Skeletal muscle satellite cell (primary cell): ENCODE results near the gene PROM2.

Experiments used
- H3K27me3 ChIP-seq: 2 replicates; pipeline ENCODE4 v1.7.0; 2013; ENCODE audit warnings: low read length; ENCODE audit not compliant: control insufficient read depth, insufficient read depth
- H3K36me3 ChIP-seq: 2 replicates; pipeline ENCODE4 v1.7.0; 2013; ENCODE audit warnings: mild to moderate bottlenecking, control low read depth, low read length; ENCODE audit not compliant: insufficient read depth
- H3K4me1 ChIP-seq: 2 replicates; pipeline ENCODE4 v1.7.0; 2013; ENCODE audit warnings: low read length; ENCODE audit not compliant: control insufficient read depth, insufficient read depth
- H3K4me2 ChIP-seq: 2 replicates; pipeline ENCODE4 v1.7.0; 2013; ENCODE audit warnings: mild to moderate bottlenecking, low read length
- H3K4me3 ChIP-seq: 2 replicates; pipeline ENCODE4 v1.7.0; 2013; ENCODE audit warnings: low read length
- H3K9ac ChIP-seq: 2 replicates; pipeline ENCODE4 v1.7.0; 2013; ENCODE audit warnings: mild to moderate bottlenecking, low read depth, low read length, moderate library complexity
- H3K9me3 ChIP-seq: replicated peaks from 2 replicates; pipeline ENCODE4 v1.7.0; 2013; ENCODE audit warnings: mild to moderate bottlenecking, control low read depth, low read length

The PROM2 gene

DNA sequence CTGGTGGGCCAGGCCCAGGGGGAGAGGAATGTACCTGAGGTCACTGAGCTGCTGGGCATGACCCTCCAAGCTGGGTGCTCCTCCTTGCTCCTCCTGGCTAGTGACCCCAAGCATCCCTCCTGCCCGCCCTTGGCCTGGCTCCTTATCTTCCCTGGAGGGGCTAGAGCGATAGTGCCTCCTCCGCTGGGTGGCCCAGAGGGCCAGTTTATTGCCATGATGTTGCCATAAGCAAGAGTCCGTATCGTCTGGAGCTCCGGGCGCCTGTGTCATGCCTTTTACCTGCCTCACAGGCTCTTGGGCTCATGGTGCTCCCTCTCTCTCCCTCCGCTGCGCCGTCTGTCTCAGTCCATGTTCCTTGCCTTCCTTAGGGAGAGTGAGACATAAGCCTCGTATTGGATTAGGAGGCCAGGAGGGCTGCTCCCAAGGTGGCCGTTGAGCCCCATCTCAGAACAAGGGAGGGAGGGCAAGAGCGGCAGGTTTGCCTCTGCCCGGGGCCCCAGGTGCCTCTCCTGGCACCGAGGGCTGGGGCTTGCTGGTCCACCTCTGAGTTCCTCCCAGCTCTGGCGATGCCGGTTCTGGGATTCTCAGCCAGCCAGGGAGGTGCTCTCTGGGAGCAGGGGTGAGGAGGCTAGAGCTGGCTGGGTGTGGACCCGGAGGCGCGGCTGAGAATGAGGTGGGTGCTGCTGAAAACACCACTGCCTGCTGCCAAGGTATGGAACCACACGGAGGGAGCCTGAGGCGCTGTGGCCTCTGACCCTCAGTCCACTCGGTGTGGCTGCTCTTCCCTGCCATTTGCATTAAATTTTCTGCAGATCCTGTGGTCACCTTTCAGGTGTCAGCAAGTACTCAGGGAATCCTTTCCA lies 45.5 kb downstream of the PROM2 start:
- Histone ChIP-seq H3K4me3 (no peak overlapping the region), H3K27me3 (peaks cover 9% of the 10 kb centered on the region), H3K4me1 (peaks cover 23% of the 10 kb centered on the region), H3K4me2 (no peak overlapping the region), H3K36me3 (no peaks in the 10 kb centered on the region), H3K9ac (no peak overlapping the region), H3K9me3 (no peaks in the 10 kb centered on the region)

DNA sequence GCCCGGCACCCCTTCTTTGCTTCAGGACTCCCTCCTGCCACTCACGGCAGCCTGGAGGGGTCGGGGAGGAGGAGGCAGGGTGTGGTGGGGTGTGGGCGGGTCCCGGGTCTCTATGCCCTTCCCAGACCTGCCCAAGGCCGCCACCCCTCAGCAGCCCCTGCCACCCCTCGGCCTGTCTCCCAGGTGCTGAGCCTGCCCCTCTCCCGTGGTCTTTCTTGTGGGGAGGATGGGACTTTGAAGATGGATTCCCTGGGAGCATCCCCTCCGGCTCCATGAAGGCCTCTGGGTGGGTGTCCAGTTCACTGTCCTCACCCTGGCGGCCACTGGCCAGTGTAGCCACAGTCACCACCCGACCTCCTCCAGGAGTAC lies 46.1 kb downstream of the PROM2 start:
- H3K4me2 ChIP-seq = no peak overlapping the region
- peaks cover 6% of the 10 kb centered on the region for H3K27me3 ChIP-seq
- H3K4me3 ChIP-seq = no peak overlapping the region
- no peaks in the 10 kb centered on the region for H3K36me3 ChIP-seq
- H3K4me1 ChIP-seq = peaks cover 21% of the 10 kb centered on the region
- no peak overlapping the region for H3K9ac ChIP-seq
- no peaks in the 10 kb centered on the region for H3K9me3 ChIP-seq

DNA sequence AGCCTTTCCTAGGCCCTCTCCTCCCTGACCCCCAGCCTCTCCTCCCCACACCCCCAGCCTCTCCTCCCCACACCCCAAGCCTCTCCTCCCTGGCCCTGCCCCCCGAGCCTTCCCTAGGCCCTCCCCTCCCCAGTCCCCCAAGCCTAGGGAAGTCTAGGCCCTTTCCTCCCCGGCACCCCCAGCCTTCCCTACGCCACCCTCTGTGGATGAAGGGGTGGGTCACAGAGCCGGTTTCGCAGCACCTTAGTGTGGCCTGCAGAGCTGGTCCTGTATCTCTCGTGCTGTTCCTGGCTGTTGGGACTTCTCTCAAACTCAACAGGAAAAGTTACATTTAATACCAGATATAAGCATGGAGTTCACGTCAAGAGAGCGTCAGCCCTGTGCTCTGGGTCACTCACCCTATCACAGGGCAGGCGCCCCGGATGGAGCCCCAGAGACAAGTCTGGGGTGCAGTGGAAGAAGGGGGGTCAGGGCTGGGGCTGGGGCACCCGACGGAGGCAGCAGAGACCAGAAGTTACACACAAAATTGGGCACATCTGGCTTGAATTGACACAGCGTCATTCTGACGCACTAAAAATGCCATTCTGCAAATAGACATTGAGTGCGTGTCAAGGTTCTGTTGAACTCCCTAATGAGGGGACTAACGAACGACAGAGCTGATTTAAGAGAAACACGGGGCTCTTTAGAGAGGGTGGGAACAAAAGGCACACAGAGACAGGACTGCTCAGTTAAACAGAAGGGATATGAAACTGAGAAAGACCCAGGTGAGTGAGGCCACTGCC lies 46.9 kb downstream of the PROM2 start:
- Histone ChIP-seq H3K4me3 (no peak overlapping the region), H3K9ac (no peak overlapping the region)

DNA sequence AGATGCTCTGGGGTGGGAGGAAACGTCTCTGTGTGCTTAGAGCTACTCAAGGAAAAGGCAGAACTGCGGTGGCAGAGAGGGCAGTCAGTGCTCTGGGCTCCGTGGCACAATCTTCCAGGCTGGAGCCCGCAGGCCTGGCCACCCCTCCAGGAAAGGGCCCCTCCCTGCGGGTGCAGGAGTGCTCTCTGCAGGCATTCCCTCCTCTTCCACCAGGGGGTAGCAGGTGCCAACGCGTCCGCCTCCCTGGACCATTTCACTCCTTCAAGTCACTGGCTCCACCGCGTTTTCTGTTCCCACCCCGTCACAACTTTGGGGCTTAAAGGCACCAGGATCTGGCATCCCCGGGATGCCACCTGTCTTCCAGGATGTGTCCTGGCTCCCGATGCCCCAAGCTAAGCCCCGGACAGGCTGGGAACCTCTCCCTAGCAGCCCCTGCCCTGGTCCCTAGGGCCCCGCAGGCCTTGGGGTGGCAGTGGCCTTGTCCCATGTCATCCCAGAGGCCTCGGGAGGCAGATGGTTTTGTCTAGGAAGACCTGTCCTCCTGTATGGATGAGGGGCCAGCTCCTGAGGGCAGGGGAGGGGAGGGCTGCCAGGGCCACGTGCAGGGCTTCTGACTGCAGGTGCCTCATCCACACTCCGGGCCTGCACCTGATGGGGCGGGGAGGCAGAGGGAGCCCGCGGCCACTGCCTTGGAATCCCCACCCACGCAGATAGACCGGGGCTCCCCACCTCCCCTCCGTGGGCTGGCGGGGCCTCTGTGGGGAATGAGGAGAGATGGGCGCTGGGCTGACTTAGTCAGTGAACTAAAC lies 49.3 kb downstream of the PROM2 start:
- H3K36me3 ChIP-seq = no peaks in the 10 kb centered on the region
- no peaks in the 10 kb centered on the region for H3K9me3 ChIP-seq
- H3K27me3 ChIP-seq = peaks cover 16% of the 10 kb centered on the region
- no peak overlapping the region for H3K9ac ChIP-seq
- H3K4me2 ChIP-seq = no peak overlapping the region
- no peaks in the 10 kb centered on the region for H3K4me1 ChIP-seq
- no peak overlapping the region for H3K4me3 ChIP-seq

More for the DNA sequence above, 46.9 kb downstream of the PROM2 start:
- Histone ChIP-seq H3K27me3 (peaks cover 6% of the 10 kb centered on the region), H3K9me3 (no peaks in the 10 kb centered on the region), H3K4me1 (peaks cover 13% of the 10 kb centered on the region), H3K4me2 (no peak overlapping the region), H3K36me3 (no peaks in the 10 kb centered on the region)

DNA sequence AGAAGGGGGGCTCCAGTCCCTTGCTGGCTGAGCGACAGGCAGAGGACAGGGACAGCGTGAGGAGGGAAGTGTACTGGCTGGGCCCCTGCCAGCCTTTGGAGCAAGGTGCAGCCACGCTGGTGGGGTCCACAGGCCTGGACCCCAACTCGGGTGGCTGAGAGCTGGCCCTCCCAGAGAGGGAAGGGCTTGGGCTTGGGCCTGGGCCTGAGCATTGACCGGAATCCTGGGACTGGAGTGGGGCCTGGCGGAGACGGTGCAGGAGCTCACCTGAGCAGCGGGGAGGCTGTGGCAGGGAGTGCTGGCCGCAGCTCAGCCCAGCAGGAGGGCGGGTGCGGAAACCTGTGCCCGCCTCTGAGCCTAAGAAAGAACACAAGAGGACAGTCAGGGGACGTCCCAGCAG lies 50.8 kb downstream of the PROM2 start:
- no peak overlapping the region for H3K4me3 ChIP-seq
- H3K4me1 ChIP-seq = no peaks in the 10 kb centered on the region
- H3K36me3 ChIP-seq = no peaks in the 10 kb centered on the region
- H3K4me2 ChIP-seq = no peak overlapping the region
- peaks cover 13% of the 10 kb centered on the region for H3K27me3 ChIP-seq
- no peaks in the 10 kb centered on the region for H3K9me3 ChIP-seq
- no peak overlapping the region for H3K9ac ChIP-seq

DNA sequence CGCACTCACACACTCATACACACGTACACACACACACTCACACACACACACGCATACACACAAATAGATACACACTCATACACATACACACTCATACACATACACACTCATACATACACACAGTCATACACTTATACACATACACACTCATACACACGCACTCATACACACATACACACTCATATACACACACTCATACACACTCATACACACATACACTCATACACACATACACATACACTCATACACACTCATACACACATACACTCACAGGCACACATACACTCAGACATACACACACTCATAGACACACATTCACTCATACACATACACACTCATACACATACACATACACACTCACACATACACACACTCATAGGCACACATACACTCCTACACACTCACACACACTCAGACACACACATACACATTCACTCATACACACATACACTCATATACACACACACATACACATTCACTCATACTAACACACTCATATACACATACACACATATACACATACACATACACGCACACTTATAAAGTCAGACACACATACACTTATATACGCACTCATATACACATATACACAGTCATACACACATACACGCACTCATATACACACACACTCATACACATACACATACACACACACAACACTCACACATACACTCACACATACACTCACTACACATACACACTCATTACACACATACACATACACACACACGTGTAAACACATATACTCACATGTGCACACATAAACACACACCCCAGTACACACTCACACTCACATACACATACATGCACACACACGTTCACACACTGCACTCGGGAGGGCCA lies 51.6 kb downstream of the PROM2 start:
- no peak overlapping the region for H3K9ac ChIP-seq
- H3K4me2 ChIP-seq = no peak overlapping the region
- H3K4me3 ChIP-seq = no peak overlapping the region
- no peaks in the 10 kb centered on the region for H3K9me3 ChIP-seq
- peaks cover 13% of the 10 kb centered on the region for H3K27me3 ChIP-seq
- H3K36me3 ChIP-seq = no peaks in the 10 kb centered on the region
- no peaks in the 10 kb centered on the region for H3K4me1 ChIP-seq

DNA sequence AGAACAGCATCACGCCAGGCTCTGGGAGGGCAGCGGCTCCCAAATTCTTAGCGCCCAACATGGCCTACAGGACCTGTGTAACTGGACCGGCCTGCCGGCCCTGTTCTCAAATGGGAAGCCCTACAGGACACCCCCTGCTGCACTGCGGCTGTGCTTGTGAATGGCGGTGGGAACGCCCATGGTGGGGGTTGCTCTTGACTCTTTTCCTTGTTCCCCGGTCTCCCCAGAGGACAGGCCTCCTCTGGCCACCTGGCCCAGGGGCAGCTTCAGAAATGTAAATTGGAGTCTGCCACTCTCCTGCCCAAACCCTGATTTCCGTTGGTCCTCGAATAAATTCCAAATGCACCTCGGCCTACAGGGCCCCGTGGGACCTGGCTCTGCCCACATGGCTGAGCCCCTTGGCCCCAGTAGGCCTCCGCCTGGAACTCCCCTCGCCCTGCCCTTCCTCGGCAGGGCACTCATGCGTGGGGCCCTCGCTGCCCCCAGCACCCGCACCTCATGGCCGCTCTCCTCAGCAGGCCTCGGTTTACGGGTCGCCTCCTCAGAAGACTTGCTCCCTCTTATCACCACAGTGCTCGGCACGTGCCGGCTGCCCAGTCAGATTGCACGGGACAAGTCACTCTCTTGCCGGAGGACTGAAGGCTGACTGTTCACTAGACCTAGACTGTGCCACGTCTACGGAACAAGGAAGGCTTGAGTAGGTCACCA lies 52.3 kb downstream of the PROM2 start:
- Histone ChIP-seq H3K9me3 (no peaks in the 10 kb centered on the region), H3K4me2 (no peak overlapping the region), H3K36me3 (no peaks in the 10 kb centered on the region), H3K27me3 (peaks cover 11% of the 10 kb centered on the region), H3K9ac (no peak overlapping the region), H3K4me3 (no peak overlapping the region), H3K4me1 (no peaks in the 10 kb centered on the region)

DNA sequence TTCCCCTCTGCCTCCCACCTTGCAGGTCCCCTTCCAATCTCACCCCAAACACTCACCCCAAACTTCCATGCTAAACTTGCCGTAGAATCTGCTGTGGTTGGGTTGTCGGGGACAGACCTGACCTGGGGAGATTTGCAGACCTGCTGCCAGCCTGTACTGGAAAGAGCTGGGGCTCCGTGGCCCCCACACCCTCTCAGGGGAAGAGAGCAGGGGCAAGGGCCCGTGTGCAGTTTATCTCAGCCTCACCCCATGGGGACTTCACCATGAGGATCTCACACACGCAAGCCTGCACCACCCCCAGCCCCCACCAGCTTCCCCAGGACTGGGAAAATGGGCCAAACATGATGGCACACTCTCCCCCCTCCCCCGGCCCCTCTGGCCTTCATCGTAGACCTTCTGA lies 53.6 kb downstream of the PROM2 start:
- Histone ChIP-seq H3K4me3 (no peak overlapping the region), H3K9ac (no peak overlapping the region), H3K4me1 (no peaks in the 10 kb centered on the region), H3K27me3 (peaks cover 10% of the 10 kb centered on the region), H3K36me3 (no peaks in the 10 kb centered on the region), H3K9me3 (no peaks in the 10 kb centered on the region), H3K4me2 (no peak overlapping the region)

DNA sequence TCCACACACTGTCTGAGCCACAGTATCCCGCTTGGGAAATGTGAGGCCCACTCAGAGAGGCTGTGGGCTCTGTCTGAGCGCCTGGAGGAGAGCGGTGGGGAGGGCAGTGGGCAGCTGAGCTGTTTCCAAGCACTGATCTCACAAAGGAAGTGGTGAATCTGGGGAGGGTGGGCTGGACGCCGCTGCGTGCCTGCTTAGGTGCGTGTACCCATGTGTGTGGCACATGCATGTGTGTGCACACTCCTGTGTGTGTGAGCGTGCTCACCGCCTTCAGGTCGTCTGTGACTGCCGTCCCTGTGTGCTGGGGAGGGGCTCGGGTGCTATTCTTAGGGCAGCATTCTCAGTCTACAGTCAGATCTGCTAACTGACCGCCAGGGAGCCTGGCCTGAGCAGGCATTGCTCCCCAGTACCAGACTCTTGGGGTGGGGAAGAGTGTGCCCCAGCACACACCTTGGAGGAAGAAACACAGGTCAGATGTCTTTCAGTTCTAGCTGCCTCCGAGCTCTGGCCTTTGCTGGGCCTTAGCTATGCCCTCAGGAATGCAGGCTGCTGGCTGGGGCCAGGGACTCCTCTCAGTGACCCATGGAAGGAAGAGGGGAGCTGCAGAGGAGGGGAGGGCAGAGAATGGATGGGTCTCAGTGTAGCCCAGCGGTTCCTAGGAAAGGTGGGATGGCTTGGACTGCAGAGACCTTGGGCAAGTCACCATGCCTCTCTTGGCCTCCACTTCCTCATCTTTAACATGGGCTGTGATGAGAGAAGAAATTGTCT lies 54.3 kb downstream of the PROM2 start:
- Histone ChIP-seq H3K36me3 (no peaks in the 10 kb centered on the region), H3K9me3 (no peaks in the 10 kb centered on the region), H3K27me3 (peaks cover 10% of the 10 kb centered on the region), H3K4me1 (peaks cover 3% of the 10 kb centered on the region), H3K4me3 (no peak overlapping the region), H3K4me2 (no peak overlapping the region), H3K9ac (no peak overlapping the region)

DNA sequence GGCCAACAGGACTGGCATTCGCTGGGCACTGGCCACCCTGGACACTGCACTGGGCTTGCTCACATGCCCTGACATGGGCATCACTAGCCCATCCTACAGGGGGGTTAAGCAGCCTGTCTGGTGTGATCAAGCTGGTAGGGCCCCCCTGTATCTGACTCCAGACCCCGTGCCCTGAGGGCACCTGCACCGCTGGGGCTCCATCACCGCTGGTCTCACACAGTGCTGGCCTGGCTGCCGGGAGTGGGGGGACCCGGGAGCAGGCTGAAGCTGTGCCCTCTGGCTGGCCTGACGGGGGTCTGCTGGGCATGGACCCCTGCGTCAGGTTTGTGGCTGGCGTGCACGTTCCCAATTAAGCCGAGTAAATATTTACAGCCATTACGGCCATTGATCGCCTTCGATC lies 55.2 kb downstream of the PROM2 start:
- Histone ChIP-seq H3K36me3 (no peaks in the 10 kb centered on the region), H3K9ac (no peak overlapping the region), H3K4me2 (no peak overlapping the region), H3K27me3 (peaks cover 10% of the 10 kb centered on the region), H3K4me3 (no peak overlapping the region), H3K9me3 (no peaks in the 10 kb centered on the region), H3K4me1 (peaks cover 10% of the 10 kb centered on the region)
